ENCODE results near the gene APEH.
"Not testable (repeated sequence)": the region's sequence is repeated elsewhere in the genome, so short reads cannot be mapped to it uniquely, and the experiment has no call there.

Gene APEH

DNA sequence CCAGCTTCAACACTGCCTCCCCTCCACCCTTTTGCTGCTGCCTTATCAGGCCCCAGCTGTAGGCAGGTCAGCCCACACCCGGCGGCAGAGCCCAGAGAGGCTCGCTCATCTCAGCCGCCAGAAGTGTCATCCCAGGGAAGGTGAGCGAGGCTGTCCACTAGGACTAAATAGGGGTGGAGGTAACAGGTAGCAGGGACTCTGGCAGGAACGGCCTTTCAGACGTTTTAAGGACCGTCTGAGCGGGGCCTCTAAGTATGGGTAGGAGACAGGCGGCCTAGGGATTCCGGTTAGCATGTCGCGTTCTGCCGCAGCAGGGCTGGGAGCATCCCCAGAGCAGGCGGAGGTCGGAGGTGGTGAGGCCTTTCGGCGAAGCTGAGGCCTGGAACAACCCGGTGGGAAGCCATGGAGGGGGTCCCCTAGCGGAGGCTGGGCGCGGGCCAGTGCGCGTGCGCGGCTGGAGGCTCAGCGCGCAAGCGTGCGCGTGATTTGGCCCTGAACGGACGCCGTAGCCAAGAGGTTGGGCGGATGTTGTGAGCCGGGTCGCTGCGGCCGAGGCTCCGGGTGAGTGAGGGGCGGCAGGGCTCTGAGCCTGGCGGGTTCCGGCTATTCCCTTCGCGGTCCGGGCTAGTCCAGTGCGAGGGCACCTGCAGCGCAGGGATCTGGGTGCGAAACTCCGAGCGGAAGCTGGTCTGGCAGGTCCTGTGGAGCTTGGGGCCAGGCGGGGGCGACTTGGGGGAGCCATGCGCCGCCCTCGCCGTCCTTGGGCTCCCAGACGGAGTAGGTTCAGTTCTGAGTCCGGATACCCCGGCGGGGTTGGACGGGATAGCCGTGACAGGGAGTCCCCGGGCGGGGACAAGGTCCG, 15.1 kb downstream of the APEH start, which contains the start of the genes MST1 and RNF123:
Gene MST1 (minus strand): TSS at position 429 of the 862 bp plus-strand sequence. CDS start 783 bp downstream, outside the sequence.
Gene RNF123 (plus strand): TSS at position 512 of the 862 bp plus-strand sequence. CDS start 1,609 bp downstream, outside the sequence.
- H3K4me3 ChIP-seq (ENCODE audit: low read length), result peak within 1 kb of the TSS; percentile 83
- no peak for TF ChIP-seq ZNF274 (IDR thresholded peaks at IDR 0.05; ENCODE audit: low read depth, low read length)

DNA sequence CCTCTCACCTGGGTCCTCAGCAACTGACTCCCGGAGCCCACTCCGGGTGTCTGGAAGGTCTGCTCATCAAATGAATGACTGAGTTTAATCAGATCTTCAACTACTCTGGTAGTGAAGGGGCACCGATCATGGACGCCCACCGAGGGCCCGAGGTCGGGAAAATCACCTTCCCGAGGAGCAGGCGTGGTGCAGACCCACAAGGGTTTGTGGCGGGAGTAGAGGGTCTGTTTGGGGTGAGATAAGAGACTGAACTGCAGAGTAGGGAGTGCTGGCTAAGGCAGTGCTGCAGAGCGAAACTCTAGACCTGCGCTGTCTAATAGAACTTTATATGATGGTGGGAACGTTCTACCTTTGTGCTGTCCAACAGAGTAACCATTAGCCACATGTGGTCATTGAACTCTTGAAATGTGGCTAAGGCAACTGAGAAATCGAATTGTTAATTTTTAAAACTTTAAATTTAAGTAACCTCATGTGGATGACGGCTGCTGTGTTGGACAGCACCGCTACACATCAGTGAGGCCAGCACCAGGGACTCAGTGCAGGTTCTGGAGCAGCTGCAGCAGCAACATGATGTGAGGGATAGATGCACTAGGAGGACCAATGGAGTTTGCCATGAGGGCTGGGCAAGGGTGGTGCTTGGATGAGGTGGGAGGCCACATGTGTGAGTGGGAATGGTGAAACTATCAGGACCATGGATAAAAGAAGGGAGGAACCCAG, 15.9 kb downstream of the APEH start:
- peak overlapping the region; percentile 83 for H3K4me3 ChIP-seq (ENCODE audit: low read length)

DNA sequence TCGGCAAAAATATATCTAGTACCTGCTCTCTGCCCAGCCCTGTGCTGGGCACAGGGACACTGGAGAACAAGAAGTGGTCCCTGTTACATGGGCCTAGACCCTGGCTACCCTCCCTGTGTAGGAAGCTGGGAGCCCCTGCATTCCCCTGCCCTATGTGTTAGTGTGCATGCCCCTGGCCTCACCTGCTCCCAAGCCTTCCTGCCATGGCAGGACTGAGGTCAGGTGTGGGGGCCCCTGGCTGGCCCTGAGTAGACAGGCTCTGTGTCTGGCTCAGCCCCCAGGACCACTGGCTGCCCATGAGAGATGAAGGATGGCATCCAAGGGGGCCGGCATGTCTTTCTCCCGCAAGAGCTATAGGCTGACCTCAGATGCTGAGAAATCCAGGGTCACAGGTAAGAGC, 16.7 kb downstream of the APEH start:
- H3K4me3 ChIP-seq (ENCODE audit: low read length), result not testable (repeated sequence)

DNA sequence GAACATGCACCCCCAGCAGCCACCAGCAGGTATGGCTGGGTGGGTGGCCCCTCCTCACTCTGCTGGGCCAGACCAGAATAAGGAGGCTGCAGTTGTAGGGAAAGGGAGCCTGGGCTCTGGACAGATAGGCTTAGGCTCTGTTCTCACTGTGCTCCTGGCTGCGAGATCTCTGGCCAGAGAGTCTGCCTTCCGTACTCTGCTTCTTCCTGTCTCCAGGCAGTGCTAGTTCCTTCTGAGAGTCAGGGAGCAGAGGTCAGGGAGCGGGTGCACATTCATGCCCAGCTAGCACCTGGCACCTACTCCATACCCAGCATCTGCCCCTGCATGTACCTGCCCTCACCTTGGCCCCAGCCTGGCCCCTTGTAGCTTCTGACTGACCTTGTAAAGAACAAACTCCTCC, 17.3 kb downstream of the APEH start:
- not testable (repeated sequence) for H3K4me3 ChIP-seq (ENCODE audit: low read length)

DNA sequence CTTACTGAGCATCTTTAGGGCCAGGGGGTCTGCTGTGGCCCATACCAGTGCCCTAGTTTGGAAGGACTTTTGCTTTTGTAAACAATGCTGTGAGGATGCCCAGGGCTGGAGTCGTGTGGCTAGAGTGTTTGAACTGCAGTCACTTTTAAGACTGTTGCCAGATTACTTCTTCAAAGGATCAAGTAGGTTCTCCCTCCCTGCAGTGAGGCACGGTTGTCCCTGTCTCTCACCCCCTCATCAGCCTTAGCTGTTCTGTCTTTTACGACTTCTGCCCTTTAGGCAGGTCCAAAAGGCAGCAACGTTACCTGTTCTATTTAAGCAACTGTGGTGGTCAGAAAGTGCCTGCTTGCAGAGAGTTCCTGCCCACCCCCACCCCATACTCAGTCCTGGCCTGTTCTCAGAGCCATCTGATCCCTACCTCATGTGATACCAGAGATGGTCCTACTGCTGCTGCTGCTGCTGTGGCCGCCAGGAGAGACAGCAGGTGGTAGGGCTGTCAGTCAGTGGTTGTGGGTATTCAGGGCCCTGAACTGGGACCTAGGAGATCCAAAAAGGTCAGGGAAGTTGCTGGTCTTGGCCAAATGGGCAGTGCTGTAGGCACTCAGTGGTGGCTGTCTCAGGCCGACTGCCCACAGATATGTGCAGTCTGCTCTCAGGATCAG, 20.4 kb downstream of the APEH start:
- H3K4me3 ChIP-seq (ENCODE audit: low read length), result not testable (repeated sequence)

DNA sequence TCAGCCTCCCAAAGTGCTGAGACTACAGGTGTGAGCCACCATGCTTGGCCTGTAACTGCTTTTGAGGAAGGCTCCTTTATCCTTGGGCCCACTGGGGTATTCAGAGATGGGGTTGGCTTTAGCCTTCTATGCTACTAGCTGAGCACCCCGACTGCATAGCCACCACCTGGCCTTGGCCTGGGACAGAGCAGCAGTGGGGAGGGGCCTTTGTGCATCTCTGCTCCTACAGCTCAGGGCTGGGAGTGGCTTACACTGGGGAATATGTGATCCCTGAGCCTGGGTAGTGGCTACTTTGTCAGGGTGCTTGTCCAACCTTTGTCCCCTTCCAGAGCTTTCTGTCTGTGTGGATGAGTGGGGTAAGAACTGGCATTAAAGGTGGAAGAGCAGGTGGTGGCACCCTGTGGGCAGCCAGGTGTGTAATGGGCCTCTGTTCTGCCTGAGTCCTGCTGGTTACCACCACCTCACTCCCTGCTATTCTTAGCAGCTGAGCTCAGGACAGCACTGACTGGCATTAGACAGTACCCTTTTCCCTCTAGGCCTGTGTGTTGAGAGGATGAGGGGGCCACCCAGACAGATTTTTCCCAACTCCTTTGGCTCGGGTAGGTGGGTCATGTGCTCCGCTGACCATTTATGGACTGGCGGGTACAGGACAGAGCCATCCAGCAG, 21.3 kb downstream of the APEH start:
- not testable (repeated sequence) for H3K4me3 ChIP-seq (ENCODE audit: low read length)

DNA sequence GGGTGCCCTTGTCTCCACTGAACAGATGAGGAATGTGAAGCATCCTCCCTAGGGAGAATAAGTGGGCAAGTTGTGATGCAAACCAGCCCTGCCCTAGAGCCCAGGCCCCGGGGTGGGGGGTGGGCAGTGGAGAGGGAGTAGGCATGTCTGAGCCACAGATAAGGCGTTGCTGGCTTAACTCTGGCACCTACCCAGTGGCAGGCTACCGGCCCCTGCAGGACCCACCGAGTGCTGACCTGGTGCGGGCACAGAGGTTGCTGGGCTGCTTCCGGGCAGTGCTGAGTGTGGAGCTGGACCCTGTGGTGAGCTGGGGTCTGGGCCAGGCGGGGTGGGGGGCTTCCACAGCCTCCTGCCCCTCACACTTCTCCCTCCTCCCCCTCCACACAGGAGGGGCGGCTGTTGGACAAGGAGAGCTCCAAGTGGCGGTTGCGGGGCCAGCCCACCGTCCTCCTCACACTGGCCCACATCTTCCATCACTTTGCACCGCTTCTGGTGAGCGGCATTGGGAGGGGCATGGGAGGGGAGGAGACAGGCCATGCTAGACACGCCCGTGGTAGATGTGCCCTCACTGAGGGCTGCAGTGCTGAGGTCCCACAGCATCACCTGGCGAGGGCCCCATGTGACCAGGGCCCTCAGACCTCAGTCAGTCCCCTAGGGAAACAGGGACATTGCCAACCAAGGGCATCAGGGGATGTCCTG, 25.3 kb downstream of the APEH start:
- no peak overlapping the region for H3K4me3 ChIP-seq (ENCODE audit: low read length)
- TF ChIP-seq ZNF274 (IDR thresholded peaks at IDR 0.05; ENCODE audit: low read depth, low read length), result no peak

DNA sequence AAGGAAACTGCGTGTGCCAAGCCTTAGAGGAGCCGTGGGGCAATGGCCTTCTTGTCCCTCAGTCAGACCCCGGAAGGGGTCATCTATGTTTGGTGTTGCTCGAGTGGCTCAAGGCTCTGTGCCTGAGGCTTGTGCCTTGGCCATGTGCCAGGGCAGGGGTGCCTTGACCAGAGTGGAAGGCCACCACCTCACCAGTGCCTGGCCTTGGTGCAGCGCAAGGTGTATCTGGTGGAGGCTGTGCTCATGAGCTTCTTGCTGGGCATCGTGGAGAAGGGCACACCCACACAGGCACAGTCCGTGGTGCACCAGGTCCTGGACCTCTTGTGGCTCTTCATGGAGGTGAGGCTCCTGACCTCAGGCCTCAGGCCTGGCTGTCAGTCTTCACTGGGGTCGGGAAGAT, 25.9 kb downstream of the APEH start:
- no peak for TF ChIP-seq ZNF274 (IDR thresholded peaks at IDR 0.05; ENCODE audit: low read depth, low read length)
- H3K4me3 ChIP-seq (ENCODE audit: low read length), result no peak overlapping the region

DNA sequence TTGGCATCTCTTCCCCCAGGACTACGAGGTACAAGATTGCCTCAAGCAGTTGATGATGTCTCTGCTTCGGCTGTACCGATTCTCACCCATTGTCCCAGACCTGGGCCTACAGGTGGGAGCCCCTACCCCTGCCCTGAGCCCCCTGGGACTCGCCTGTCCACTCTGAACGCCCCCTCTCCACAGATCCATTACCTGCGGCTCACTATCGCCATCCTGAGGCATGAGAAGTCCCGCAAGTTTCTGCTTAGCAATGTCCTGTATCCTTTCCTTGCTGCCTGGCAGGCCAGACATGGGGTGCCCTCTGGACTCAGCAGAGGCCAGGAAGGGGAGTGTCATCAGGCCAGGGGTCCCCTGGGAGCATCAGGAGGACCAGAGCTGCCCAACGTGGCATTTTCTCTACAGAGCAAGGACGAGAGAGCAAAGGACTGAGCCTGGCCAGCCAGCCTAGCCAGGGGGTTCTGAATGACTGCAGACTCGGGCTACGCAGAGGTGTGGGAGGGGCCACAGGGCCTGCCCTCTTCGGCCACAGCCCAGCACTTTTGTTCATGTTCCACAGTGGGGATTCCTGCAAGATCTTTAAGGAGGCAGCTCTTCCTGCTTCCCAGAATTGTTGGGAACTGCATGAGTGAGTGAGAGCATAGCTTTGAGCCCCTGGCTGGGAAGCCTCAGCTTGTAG, 26.4 kb downstream of the APEH start:
- no peak for TF ChIP-seq ZNF274 (IDR thresholded peaks at IDR 0.05; ENCODE audit: low read depth, low read length)
- H3K4me3 ChIP-seq (ENCODE audit: low read length), result no peak overlapping the region

DNA sequence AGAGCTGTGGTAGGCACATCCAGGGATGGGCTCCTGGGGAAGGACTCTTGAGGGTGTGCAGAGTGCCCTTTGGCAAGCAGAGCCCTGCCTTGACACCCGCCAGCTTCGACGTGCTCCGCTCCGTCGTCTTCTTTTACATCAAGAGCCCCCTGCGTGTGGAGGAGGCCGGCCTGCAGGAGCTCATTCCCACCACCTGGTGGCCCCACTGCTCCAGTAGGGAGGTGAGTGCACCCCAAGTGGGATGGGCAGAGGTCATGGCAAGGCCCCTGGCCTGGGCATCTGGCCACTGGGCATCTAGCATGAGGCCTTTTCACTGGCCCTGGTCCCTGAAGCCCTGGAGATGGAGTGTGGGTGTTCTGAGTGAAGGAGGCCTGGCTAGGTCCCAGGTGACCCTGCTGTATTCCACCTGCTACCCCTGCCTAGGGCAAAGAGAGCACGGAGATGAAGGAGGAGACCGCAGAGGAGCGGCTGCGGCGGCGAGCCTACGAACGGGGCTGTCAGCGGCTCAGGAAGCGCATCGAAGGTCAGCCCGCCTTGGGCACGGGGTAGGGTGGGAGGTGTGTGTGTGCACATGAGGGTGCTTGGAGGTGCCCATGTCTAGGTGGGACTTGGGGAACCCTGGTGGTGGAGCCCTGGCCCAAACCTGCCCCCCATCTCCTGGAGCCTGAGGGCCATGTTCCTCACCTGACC, 27.4 kb downstream of the APEH start:
- H3K4me3 ChIP-seq (ENCODE audit: low read length), result no peak overlapping the region
- TF ChIP-seq ZNF274 (IDR thresholded peaks at IDR 0.05; ENCODE audit: low read depth, low read length), result no peak

DNA sequence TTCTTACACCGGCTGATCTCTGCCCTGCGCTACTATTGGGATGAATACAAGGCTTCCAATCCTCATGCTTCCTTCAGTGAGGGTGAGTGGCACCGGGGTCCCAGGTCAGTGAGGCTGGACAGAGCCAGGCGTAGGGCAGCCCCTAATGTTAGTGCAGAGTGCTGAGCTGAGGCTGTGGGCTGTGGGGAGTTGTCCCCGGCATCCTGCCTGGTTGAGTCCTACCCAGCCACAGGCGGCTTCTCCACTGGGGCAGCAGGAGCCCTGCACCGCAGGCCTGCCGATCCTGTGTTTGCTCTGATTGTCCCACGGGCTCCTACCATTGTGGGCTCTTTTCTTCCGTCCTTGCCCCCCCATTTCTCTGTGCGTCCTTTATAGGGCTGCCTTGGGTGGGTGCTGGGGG, 28.5 kb downstream of the APEH start:
- H3K4me3 ChIP-seq (ENCODE audit: low read length), result no peak overlapping the region
- no peak for TF ChIP-seq ZNF274 (IDR thresholded peaks at IDR 0.05; ENCODE audit: low read depth, low read length)

DNA sequence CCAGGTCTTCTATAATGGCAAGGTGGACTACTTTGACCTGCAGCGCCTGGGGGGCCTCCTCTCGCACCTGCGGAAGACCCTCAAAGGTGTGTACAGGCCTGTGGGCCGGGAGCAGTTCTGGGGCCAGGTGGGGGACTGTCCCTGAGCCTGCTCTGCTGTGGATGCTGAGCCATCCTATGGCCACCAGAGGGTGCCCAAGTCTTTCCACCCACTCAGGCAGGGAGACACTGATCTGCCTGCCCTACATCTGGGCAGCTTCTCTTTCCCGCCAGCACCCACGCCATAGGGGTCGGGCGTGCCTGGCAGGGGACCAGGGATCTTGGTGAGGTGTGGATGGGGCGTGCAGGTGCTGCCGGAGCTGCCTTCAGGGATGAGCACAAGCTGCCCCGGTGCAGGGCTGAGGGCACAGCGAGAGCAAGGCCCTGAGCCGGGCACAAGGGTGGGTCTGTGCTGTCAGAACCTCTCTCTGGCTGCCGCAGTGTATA, 29.3 kb downstream of the APEH start:
- no peak overlapping the region for H3K4me3 ChIP-seq (ENCODE audit: low read length)
- no peak for TF ChIP-seq ZNF274 (IDR thresholded peaks at IDR 0.05; ENCODE audit: low read depth, low read length)

DNA sequence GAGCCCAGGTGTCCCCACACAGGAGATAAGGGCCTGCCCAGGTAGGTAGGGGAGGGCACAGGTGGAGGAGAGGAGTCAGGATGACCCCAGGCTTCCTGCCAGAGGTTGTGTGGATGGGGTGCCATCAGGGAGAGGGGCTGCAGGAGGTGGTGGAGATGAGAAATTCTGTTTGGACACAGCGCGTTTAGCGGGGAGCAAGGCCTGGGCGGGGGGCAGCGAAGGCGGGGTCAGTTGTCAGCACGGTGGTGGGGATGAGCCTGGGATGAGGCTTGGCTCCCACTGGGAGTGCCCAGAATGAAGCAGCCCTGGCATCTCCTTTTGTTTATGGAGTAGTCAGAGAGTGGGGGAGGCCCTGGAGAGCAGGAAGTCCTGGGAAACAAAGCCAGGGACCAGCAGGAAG, 29.8 kb downstream of the APEH start:
- no peak overlapping the region for H3K4me3 ChIP-seq (ENCODE audit: low read length)

More for the DNA sequence above, 29.8 kb downstream of the APEH start:
- TF ChIP-seq ZNF274 (IDR thresholded peaks at IDR 0.05; ENCODE audit: low read depth, low read length), result no peak
